ENCODE measurements around the gene RCN2.

The RCN2 gene

GRCh38 chr15:76912430-76912829 lies 19.1 kb upstream of the RCN2 start:
- Histone ChIP-seq H3K36me3 (no peaks in the 10 kb centered on the region), H3K9me3 (no peaks in the 10 kb centered on the region), H3K4me3 (no peak overlapping the region), H3K4me1 (no peaks in the 10 kb centered on the region), H3K27ac (no peak overlapping the region), H3K27me3 (peaks cover 0 to 2% of the 10 kb centered on the region in 2 donors)
- intact Hi-C loops (cut with DNase I; ENCODE audit: low total_unique reads): no loop called here
- no peak for DNase-seq
- no peak for TF ChIP-seq CTCF (IDR thresholded peaks at IDR 0.05)

GRCh38 chr15:76913737-76914136 lies 17.8 kb upstream of the RCN2 start:
- Histone ChIP-seq H3K9me3 (no peaks in the 10 kb centered on the region), H3K4me3 (no peak overlapping the region), H3K27me3 (peaks cover 0 to 2% of the 10 kb centered on the region in 2 donors), H3K27ac (no peak overlapping the region), H3K36me3 (no peaks in the 10 kb centered on the region), H3K4me1 (no peaks in the 10 kb centered on the region)
- intact Hi-C loops (cut with DNase I; ENCODE audit: low total_unique reads): no loop called here
- TF ChIP-seq CTCF (IDR thresholded peaks at IDR 0.05): no peak
- DNase-seq: no peak

GRCh38 chr15:76916369-76916768 lies 15.2 kb upstream of the RCN2 start:
- Histone ChIP-seq H3K27me3 (peaks cover 0 to 2% of the 10 kb centered on the region in 2 donors), H3K4me1 (no peaks in the 10 kb centered on the region), H3K36me3 (no peaks in the 10 kb centered on the region), H3K9me3 (no peaks in the 10 kb centered on the region), H3K27ac (no peak overlapping the region), H3K4me3 (no peak overlapping the region)
- no peak for TF ChIP-seq CTCF (IDR thresholded peaks at IDR 0.05)
- intact Hi-C loops (cut with DNase I; ENCODE audit: low total_unique reads): no loop called here
- DNase-seq: no peak

GRCh38 chr15:76928201-76928600 lies 3.3 kb upstream of the RCN2 start:
- Histone ChIP-seq H3K27me3 (no peaks in the 10 kb centered on the region), H3K9me3 (no peaks in the 10 kb centered on the region), H3K4me3 (no peak overlapping the region), H3K27ac (no peak overlapping the region), H3K4me1 (peaks cover 0 to 18% (median 8%) of the 10 kb centered on the region in 4 donors), H3K36me3 (no peaks in the 10 kb centered on the region)
- intact Hi-C loops (cut with DNase I; ENCODE audit: low total_unique reads): no loop called here
- no peak for DNase-seq
- TF ChIP-seq CTCF (IDR thresholded peaks at IDR 0.05): no peak

- Histone ChIP-seq H3K27me3 (no peaks in the 10 kb centered on the region), H3K4me1 (peaks cover 0 to 19% (median 8%) of the 10 kb centered on the region in 4 donors), H3K27ac (no peak overlapping the region), H3K4me3 (no peak overlapping the region), H3K9me3 (no peaks in the 10 kb centered on the region), H3K36me3 (no peaks in the 10 kb centered on the region)
- TF ChIP-seq CTCF (IDR thresholded peaks at IDR 0.05): no peak
- no peak for DNase-seq
- intact Hi-C loops (cut with DNase I; ENCODE audit: low total_unique reads): no loop called here
Observed at GRCh38 chr15:76929011-76929760, 2.4 kb upstream of the RCN2 start.

Data from tibial artery (tissue), 4 donors.